ENCODE results near the gene FILIP1L.

Gene FILIP1L

GRCh38 chr3:100114413-100115030 is at the start of gene FILIP1L:
TSS of gene FILIP1L (minus strand) at chr3:100114501.
- no peak for DNase-seq (ENCODE audit: low read depth in 2 of 2, low spot score in 1 of 2)

GRCh38 chr3:100163787-100164186 is 49.5 kb upstream of the FILIP1L start:
- no peak for DNase-seq (ENCODE audit: low read depth in 2 of 2, low spot score in 1 of 2)

GRCh38 chr3:100160521-100160920 is 46.2 kb upstream of the FILIP1L start:
- DNase-seq (ENCODE audit: low read depth in 2 of 2, low spot score in 1 of 2) = no peak

GRCh38 chr3:100159331-100160153 is 45.2 kb upstream of the FILIP1L start:
- no peak for DNase-seq (ENCODE audit: low read depth in 2 of 2, low spot score in 1 of 2)

- no peak for DNase-seq (ENCODE audit: low read depth in 2 of 2, low spot score in 1 of 2)
Measured at GRCh38 chr3:100158918-100159330, 44.6 kb upstream of the FILIP1L start.

- no peak for DNase-seq (ENCODE audit: low read depth in 2 of 2, low spot score in 1 of 2)
Measured at GRCh38 chr3:100157685-100158084, 43.4 kb upstream of the FILIP1L start.

- DNase-seq (ENCODE audit: low read depth in 2 of 2, low spot score in 1 of 2) = no peak
Measured at GRCh38 chr3:100155590-100155989, 41.3 kb upstream of the FILIP1L start.

- no peak for DNase-seq (ENCODE audit: low read depth in 2 of 2, low spot score in 1 of 2)
Measured at GRCh38 chr3:100155128-100155527, 40.8 kb upstream of the FILIP1L start.

GRCh38 chr3:100154171-100154570 is 39.9 kb upstream of the FILIP1L start:
- no peak for DNase-seq (ENCODE audit: low read depth in 2 of 2, low spot score in 1 of 2)

- DNase-seq (ENCODE audit: low read depth in 2 of 2, low spot score in 1 of 2) = no peak
Measured at GRCh38 chr3:100151024-100151707, 36.9 kb upstream of the FILIP1L start.

GRCh38 chr3:100150473-100150872 is 36.2 kb upstream of the FILIP1L start:
- DNase-seq (ENCODE audit: low read depth in 2 of 2, low spot score in 1 of 2) = no peak

- DNase-seq (ENCODE audit: low read depth in 2 of 2, low spot score in 1 of 2) = no peak
Measured at GRCh38 chr3:100149713-100150415, 35.6 kb upstream of the FILIP1L start.

GRCh38 chr3:100149130-100149529 is 34.8 kb upstream of the FILIP1L start:
- DNase-seq (ENCODE audit: low read depth in 2 of 2, low spot score in 1 of 2) = no peak

- no peak for DNase-seq (ENCODE audit: low read depth in 2 of 2, low spot score in 1 of 2)
Measured at GRCh38 chr3:100144255-100144866, 30.1 kb upstream of the FILIP1L start.

- no peak for DNase-seq (ENCODE audit: low read depth in 2 of 2, low spot score in 1 of 2)
Measured at GRCh38 chr3:100141586-100141985, 27.3 kb upstream of the FILIP1L start.

- no peak for DNase-seq (ENCODE audit: low read depth in 2 of 2, low spot score in 1 of 2)
Measured at GRCh38 chr3:100140976-100141375, 26.7 kb upstream of the FILIP1L start.

GRCh38 chr3:100136921-100137320 is 22.6 kb upstream of the FILIP1L start:
- DNase-seq (ENCODE audit: low read depth in 2 of 2, low spot score in 1 of 2) = no peak

- DNase-seq (ENCODE audit: low read depth in 2 of 2, low spot score in 1 of 2) = no peak
Measured at GRCh38 chr3:100131241-100131640, 16.9 kb upstream of the FILIP1L start.

- DNase-seq (ENCODE audit: low read depth in 2 of 2, low spot score in 1 of 2) = no peak
Measured at GRCh38 chr3:100129941-100130340, 15.6 kb upstream of the FILIP1L start.

GRCh38 chr3:100128565-100128964 is 14.3 kb upstream of the FILIP1L start:
- DNase-seq (ENCODE audit: low read depth in 2 of 2, low spot score in 1 of 2) = no peak

GRCh38 chr3:100127792-100128191 is 13.5 kb upstream of the FILIP1L start:
- DNase-seq (ENCODE audit: low read depth in 2 of 2, low spot score in 1 of 2) = no peak

Data from stimulated activated CD8-positive, alpha-beta memory T cell treated with anti-CD3 and anti-CD28 coated beads, Interleukin-4, amount 100 ng/mL, for 1 hour (primary cell).